ENCODE measurements around the gene CXCL5.

GRCh38 chr4:73989928-73990327 lies 8.5 kb downstream of the CXCL5 start:
- TF ChIP-seq CTCF (IDR thresholded peaks at IDR 0.05; ENCODE audit: extremely low read depth in 1 of 2, insufficient read depth in 1 of 2, low read depth in 1 of 2, low read length in 2 of 2): no peak
- TF ChIP-seq JUN (IDR thresholded peaks at IDR 0.05; ENCODE audit: borderline replicate concordance, insufficient read depth, insufficient read length, low read depth): no peak
- no peak for TF ChIP-seq EZH2 (IDR thresholded peaks at IDR 0.05; ENCODE audit: borderline replicate concordance, low read depth, low read length, severe bottlenecking)
- TF ChIP-seq POLR2A (IDR thresholded peaks at IDR 0.05; ENCODE audit: low read depth, low read length): no peak
- no peak for TF ChIP-seq POLR2AphosphoS5 (IDR thresholded peaks at IDR 0.05; ENCODE audit: insufficient read depth, low read depth, low read length)
